ENCODE results near the gene SPATS2.

DNA sequence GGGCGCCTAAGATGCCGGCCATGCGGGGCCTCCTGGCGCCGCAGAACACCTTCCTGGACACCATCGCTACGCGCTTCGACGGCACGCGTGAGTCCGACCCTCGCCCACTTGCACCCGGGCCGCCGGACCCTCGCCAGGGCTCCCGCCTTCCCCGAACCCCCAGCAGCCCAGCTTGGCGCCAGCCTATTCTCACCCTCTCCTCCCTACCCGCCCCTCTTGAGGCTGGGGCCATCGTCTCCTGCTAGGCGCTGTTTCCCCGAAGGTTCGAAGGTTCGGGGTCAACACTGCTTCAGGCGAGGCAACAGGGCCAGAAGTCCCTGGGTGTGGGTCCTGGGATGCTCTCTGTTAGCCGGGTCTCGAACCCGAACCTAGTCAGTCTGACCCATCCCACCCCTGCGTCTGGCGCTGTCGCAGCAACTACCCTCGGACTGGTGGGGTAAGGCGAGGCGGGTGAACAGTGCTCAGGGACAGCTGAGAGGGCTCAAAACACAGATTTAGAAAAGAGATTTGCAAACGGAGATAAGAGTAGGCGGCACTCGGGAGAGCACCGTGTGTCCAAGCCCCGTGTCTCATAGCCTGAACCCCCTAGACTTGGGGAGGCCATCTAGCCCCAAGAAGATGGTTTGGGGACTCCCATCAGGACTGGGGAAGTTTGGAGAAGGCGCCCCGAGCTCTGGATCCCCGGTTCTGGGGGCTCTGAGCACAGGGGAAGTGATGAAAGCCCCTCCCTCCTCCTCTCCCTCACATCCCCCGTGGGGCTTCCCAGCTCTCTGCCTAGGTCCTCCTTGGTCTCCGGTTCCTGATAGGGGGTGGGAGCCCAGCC, 172.4 kb downstream of the SPATS2 start:
- no peak for TF ChIP-seq ZFX (IDR thresholded peaks at IDR 0.05; ENCODE audit: borderline replicate concordance)
- TF ChIP-seq, protein P1, sequence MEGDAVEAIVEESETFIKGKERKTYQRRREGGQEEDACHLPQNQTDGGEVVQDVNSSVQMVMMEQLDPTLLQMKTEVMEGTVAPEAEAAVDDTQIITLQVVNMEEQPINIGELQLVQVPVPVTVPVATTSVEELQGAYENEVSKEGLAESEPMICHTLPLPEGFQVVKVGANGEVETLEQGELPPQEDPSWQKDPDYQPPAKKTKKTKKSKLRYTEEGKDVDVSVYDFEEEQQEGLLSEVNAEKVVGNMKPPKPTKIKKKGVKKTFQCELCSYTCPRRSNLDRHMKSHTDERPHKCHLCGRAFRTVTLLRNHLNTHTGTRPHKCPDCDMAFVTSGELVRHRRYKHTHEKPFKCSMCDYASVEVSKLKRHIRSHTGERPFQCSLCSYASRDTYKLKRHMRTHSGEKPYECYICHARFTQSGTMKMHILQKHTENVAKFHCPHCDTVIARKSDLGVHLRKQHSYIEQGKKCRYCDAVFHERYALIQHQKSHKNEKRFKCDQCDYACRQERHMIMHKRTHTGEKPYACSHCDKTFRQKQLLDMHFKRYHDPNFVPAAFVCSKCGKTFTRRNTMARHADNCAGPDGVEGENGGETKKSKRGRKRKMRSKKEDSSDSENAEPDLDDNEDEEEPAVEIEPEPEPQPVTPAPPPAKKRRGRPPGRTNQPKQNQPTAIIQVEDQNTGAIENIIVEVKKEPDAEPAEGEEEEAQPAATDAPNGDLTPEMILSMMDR (IDR thresholded peaks at IDR 0.05) = no peak
